Fibroblast of peridontal ligament (primary cell): ENCODE results near the gene DLX4.

Experiments
- DNase-seq: peaks from one replicate; pipeline ENCODE4 v3.0.0-alpha.2; 2010; ENCODE audit errors: extremely low read depth

The DLX4 gene

GRCh38 chr17:49946964-49947584 is 21.9 kb upstream of the DLX4 start:
- DNase-seq: no peak

- DNase-seq: no peak
Observed at GRCh38 chr17:49949634-49950033, 19.4 kb upstream of the DLX4 start.

- no peak for DNase-seq
Observed at GRCh38 chr17:49951362-49952082, 17.5 kb upstream of the DLX4 start.

- peak; percentile 45 for DNase-seq
Observed at GRCh38 chr17:49952209-49952911, 16.6 kb upstream of the DLX4 start.

GRCh38 chr17:49952912-49953497 is 16.0 kb upstream of the DLX4 start:
- no peak for DNase-seq

GRCh38 chr17:49955157-49955556 is 13.8 kb upstream of the DLX4 start:
- DNase-seq: no peak

- no peak for DNase-seq
Observed at GRCh38 chr17:49956780-49957179, 12.2 kb upstream of the DLX4 start.

GRCh38 chr17:49957350-49957749 is 11.6 kb upstream of the DLX4 start:
- no peak for DNase-seq

GRCh38 chr17:49958723-49959122 is 10.3 kb upstream of the DLX4 start:
- DNase-seq: no peak

- DNase-seq: no peak
Observed at GRCh38 chr17:49959183-49959935, 9.6 kb upstream of the DLX4 start.

- no peak for DNase-seq
Observed at GRCh38 chr17:49962599-49963308, 6.2 kb upstream of the DLX4 start.

- no peak for DNase-seq
Observed at GRCh38 chr17:49963309-49963625, 5.7 kb upstream of the DLX4 start.

GRCh38 chr17:49963626-49964302 is 5.2 kb upstream of the DLX4 start:
- no peak for DNase-seq

- DNase-seq: no peak
Observed at GRCh38 chr17:49964303-49964768, 4.7 kb upstream of the DLX4 start.

GRCh38 chr17:49964769-49965523 is 4.0 kb upstream of the DLX4 start:
- no peak for DNase-seq

GRCh38 chr17:49965524-49965909 is 3.5 kb upstream of the DLX4 start:
- DNase-seq: no peak

- DNase-seq: no peak
Observed at GRCh38 chr17:49966767-49967166, 2.2 kb upstream of the DLX4 start.

- no peak for DNase-seq
Observed at GRCh38 chr17:49967205-49967604, 1.8 kb upstream of the DLX4 start.

GRCh38 chr17:49967621-49968404 is 1.2 kb upstream of the DLX4 start:
- no peak for DNase-seq
